NCI-H1436 treated with DMSO at 0.1 percent for 48 hours (cell line): ENCODE measurements around the gene LRRC4B.
"Not testable (repeated sequence)": the region's sequence is repeated elsewhere in the genome, so short reads cannot be mapped to it uniquely, and the experiment has no call there.

Source experiments
- DNase-seq: peaks from one replicate; lab custom pipeline; 2025; lab: John Stamatoyannopoulos, UW

LRRC4B gene, protein sequence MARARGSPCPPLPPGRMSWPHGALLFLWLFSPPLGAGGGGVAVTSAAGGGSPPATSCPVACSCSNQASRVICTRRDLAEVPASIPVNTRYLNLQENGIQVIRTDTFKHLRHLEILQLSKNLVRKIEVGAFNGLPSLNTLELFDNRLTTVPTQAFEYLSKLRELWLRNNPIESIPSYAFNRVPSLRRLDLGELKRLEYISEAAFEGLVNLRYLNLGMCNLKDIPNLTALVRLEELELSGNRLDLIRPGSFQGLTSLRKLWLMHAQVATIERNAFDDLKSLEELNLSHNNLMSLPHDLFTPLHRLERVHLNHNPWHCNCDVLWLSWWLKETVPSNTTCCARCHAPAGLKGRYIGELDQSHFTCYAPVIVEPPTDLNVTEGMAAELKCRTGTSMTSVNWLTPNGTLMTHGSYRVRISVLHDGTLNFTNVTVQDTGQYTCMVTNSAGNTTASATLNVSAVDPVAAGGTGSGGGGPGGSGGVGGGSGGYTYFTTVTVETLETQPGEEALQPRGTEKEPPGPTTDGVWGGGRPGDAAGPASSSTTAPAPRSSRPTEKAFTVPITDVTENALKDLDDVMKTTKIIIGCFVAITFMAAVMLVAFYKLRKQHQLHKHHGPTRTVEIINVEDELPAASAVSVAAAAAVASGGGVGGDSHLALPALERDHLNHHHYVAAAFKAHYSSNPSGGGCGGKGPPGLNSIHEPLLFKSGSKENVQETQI

DNA sequence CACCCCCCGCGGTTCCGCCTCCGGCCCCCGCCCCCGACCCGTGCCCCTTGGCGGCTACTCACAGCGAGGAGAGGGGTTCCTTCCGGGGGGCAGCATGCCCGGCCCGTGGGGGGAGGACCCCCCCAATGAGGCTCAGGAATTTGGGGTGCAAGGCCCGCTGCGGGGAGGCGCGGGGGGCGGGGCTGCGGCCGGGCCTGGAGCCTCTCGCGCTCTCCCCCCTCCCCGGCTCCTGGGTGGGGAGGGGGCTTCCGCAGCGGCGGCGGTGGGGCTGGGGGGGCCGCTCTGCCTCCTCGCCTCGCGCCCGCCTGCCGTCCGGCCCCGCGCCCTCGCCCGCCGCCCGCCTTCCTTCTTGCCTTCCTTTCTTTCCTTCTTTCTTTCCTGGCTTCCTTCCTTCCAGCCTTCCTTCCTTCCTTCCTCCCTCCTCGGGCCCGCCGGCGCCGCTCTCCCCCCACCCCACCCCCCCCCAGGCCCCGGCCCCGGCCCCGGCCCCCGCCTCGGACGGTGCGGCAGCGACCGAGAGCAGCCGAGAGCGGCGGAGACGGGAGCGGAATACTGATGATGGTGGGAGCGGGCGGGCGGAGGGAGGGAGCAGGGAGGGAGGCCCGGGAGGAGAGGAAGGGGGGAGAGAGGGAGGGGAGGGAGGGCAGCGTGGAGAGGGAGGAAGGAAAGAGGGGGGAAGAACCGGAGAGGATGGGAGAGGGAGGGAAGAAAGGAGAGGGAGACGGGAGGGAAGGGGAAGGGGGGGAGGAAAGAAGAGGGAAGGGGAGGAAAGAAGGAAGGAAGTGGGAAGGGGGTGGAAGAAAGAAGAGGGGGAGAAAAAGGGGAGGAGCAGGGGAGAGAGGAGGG lies at the start of gene LRRC4B:
Gene LRRC4B (minus strand): TSS at position 554 of the 846 bp plus-strand sequence. CDS start 19,597 bp downstream, outside the sequence.
- DNase-seq: no peak

DNA sequence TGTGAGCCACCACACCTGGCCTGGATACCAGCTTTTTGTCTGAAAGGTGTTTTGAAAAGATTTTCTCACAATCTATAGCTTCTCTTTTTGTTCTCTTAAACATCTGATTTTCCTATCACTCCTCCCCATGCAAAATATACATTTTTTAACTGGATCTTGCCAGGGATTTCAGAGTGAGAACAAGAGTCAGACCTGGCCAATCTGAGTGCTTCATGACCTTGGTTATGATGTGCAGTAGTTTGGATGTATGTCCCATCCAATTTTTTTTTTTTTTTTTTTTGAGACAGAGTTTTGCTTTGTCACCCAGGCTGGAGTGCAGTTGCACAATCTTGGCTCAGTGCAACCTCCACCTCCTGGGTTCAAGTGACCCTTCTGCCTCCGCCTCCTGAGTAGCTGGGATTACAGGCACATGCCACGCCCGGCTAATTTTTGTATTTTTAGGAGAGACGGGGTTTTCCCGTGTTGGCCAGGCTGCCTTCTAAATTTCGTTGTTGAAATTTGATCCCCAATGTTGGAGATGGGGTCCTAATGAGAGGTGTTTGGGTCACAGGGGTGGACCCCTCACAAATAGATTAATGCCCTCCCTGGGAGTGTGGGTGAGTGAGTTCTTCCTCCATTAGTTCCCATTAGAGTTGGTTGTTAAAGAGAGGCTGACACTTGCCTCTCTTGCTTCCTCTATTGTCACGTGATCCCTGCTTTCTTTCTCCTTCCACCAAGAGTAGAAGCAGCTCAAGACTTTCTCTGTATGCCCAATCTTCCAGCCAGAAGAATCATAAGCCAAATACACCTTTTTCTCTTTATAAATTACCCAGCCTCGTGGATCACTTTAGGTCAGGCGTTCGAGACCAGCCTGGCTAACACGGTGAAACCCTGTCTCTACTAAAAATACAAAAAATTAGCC lies 44.5 kb upstream of the LRRC4B start:
- DNase-seq: not testable (repeated sequence)

DNA sequence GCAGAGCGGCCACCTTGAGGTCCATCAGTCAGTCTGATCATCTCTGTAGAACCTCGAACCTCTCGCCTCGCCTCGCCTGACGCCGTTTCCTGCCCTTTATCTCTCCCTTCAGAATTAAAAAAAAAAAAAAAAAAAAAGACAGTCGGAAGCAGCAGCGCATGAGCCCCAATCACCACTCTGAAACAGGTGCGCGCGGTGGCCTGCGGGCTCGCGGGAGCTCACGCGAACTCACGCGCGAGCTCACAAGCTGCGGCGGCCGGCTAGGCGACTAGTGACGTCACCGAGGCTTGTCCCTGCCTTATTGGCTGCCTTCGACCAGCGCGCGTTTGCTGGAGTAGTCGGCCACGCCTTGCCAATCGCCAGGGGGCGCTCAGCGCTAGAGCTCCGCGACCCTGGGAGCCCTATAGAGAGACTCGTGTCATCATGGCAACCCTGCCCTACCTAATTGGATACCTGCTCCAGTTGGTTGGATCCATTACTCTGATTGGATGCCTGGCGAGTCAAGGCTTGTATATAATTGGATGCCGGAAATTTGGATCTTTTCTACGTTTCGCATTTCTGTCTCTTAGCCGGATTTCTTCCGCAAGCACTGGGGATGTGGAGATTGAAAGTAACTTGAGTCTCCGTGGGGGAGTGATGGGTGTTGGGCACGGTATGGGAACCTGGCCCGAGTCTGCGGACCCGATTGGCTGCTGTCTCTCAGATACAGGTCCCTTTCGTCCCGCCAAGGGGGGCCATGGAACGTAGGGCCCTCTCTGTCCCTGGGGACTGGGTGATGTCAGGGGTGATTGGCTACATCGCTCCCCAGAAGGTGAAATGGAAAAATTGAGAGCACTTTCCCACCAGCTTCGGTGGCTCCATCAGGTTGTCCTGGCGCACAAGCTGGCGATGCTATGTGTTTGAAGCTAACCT lies 39.9 kb upstream of the LRRC4B start:
- DNase-seq: no peak

DNA sequence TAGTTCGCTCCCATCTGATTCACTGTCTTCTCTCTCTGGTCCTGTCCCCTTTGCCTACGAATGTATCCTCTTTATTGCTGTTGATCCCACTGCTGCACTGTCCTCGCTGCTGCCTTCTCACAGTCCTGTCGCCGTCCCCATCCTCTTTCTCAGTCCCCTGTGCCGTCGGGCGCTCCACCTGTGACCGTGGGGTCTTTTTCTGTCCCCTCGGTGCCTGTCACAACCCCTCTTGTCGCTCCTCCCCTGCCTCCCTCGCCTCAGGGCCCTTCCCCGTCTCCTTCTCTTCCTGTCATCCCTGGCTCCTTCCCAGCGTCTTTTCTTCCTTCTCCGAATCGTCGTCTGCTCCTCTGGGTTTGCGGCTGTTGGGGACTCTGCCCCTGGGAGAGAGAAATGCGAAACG lies 39.2 kb upstream of the LRRC4B start:
- no peak for DNase-seq

DNA sequence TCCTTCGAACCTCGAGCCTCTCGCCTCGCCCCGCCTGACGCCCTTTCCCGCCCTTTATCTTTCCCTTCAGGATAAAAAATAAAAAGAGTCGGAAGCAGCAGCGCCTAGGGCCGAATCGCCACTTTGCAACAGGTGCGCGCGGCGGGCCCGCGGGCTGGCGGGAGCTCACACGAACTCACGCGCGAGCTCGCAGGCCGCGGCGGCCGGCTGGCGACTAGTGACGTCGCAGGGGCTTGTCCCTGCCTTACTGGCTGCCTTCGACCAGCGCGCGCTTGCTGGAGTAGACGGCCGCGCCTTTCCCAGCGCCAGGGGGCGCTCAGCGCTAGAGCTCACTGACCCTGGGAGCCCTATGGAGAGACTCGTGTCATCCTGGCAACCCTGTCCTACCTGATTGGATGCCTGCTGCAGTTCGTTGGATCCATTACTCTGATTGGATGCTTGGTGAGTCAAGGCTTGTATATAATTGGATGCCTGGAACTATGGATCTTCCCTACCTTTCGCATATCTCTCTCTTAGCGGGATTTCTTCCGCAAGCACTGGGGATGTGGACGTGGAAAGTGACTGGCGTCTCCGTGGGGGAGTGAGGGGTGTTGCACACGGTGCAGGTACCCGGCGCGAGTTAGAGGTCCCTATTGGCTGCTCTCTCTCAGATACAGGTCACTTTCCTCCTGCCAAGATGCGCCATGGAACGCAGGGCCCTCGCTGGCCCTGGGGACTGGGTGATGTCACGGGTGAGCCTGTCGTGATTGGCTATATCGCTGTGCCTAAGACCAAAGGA lies 38.0 kb upstream of the LRRC4B start:
- DNase-seq: not testable (repeated sequence)

DNA sequence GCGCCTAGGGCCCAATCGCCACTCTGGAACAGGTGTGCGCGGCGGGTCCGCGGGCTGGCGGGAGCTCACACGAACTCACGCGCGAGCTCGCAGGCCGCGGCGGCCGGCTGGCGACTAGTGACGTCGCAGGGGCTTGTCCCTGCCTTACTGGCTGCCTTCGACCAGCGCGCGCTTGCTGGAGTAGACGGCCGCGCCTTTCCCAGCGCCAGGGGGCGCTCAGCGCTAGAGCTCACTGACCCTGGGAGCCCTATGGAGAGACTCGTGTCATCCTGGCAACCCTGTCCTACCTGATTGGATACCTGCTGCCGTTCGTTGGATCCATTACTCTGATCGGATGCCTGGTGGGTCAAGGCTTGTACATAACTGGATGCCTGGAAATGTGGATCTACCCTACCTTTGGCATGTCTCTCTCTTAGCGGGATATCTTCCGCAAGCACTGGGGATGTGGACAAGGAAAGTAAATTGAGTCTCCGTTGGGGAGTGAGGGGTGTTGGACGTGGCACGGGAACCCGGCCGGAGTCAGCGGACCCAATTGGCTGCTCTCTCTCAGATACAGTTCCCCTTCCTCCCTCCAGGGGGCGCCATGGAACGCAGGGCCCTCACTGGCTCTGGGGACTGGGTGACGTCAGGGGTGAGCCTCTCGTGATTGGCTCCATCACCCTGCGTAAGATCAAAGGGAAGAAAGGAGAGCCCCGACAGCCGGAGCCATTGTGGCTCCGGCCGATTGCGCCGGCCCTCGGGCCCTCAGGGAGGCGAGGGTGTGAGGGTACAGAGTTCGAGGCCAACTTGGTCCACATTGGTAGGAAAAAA lies 36.2 kb upstream of the LRRC4B start:
- not testable (repeated sequence) for DNase-seq

DNA sequence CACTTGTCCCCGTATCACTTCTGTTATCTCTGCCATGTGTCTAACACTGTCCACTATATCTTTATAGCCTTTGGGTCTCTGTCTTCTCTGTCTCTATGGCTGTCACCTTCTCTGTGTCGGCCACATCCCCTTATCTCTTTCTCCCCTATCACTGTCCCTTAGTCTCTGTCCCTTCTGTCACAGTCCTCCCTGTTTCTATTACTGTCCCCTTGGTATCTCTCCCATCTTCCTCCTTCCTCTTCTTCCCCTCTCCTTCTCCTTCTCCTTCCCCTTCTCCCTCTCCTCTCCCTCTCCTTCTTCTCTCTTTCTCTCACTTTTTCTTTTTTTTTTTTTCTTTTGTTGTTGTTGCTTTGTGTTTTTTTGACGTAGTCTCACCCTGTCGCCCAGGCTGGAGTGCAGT lies 34.7 kb upstream of the LRRC4B start:
- DNase-seq: no peak

DNA sequence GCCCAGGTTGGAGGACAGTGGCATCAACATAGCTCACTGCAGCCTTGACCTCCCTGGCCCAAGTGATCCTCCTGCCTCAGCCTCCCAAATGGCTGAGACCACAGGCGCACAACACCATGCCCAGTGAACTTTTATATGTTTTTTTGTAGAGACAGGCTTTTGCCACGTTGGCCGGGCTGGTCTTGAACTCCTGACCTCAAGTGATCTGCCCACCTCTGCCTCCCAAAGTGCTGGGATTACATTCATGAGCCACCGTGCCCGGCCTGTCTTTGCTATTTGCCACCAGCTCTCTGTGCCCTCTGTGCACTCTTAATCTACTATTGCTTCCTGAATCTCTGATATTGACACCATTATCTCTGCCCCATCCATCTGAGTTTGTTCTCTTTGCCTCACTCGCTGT lies 34.3 kb upstream of the LRRC4B start:
- no peak for DNase-seq

DNA sequence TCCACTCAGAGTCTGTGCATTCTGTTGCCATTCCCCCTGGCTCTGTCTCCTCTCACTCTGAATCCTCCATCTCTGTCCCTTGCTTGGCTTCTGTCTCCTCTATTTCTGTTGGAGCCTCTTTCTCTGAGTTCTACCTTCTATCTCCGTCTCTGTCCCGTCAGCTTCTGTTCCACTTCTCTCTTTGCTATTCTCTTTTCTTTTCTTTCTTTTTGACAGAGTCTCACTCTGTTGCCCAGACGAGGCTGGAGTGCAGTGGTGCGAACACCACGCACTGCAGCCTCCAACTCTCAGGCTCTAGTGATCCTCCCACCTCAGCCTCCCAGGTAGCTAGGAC lies 33.8 kb upstream of the LRRC4B start:
- no peak for DNase-seq

DNA sequence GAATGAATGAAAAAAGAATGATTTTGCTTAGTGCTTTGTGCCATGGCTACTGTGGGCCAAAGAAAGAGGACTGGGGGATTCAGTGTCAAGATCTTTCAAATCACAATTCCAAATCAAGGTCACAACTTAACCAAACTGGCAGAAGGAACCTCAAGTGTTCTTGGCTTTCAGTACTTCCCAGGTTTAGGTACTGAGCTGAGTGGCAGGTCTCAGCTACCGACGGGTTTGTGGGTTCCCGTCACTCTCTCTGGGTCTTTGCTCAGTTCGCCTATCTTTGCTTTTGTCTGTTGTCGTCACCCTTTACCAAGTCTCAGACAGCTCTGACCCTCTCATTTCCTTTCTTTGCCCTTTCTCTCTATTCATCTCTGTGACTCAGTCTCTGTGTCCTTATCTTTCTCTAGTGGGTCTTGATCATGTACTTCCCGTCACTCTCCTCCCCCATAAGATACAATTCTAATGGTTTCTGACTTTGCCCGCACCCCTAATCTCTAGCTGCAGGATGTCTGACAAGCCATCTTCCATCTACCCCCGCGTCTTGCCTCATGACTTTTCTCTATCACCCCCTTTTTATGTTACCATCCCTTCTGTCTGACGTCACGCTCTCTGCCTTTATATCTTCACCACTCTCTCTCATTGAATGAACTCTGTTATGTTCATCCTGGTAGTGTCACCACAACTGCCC lies 33.3 kb upstream of the LRRC4B start:
- DNase-seq: no peak

DNA sequence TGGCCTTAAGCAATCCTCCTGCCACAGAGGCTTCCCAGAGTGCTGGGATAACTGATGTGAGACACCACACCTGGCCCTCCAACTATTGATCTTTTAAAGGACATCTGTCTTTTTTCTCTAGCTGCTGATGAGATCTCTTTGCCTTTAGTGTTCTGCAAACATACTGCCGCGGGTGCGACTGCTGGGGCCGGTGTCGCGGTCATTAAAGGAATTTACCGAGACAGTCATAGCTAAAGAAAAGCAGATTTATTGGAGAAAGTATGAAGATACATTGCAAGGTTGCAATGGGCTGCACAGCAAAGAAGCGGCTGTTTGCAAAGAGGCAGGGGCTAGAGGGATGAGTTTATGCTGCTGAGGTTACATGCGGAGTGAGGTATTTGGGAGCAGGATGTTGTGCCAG lies 31.2 kb upstream of the LRRC4B start:
- DNase-seq: no peak

DNA sequence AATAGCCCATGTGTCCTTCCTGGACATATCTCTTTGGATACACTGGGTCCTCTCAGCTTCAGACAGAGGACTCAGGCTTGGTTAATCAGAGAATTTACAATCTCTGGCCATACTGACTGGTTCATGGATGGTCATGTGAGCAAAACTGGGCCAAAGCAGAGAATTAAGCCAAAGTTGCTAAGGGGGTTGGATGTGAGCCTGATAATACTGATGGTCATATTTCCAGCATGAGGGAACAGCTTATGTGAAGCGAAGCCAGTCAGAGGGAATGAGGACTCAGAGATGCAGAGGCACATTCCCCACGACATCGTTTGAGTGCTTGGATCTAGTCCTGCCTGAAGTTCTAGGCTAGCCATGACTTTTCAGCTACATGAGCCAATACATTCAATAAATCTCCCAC lies 22.0 kb upstream of the LRRC4B start:
- DNase-seq: no peak

DNA sequence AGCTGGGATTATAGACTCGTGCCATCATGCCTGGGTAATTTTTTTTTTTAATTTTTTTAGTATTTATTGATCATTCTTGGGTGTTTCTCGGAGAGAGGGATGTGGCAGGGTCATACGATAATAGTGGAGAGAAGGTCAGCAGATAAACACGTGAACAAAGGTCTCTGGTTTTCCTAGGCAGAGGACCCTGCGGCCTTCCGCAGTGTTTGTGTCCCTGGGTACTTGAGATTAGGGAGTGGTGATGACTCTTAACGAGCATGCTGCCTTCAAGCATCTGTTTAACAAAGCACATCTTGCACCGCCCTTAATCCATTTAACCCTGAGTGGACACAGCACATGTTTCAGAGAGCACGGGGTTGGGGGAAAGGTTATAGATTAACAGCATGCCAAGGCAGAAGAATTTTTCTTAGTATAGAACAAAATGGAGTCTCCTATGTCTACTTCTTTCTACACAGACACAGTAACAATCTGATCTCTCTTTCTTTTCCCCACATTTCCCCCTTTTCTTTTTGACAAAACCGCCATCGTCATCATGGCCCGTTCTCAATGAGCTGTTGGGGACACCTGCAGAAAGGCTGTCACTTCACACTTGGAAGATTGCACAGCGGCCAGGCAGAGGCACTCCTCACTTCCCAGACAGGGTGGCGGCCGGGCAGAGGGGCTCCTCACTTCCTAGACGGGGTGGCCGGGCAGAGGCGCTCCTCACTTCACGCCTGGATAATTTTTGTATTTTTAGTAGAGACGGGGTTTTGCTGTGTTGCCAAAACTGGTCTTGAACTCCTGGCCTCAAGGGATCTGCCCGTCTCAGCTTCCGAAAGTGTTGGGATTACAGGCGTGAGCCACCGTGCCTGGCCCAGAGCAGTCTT lies 13.8 kb upstream of the LRRC4B start:
- DNase-seq: not testable (repeated sequence)

DNA sequence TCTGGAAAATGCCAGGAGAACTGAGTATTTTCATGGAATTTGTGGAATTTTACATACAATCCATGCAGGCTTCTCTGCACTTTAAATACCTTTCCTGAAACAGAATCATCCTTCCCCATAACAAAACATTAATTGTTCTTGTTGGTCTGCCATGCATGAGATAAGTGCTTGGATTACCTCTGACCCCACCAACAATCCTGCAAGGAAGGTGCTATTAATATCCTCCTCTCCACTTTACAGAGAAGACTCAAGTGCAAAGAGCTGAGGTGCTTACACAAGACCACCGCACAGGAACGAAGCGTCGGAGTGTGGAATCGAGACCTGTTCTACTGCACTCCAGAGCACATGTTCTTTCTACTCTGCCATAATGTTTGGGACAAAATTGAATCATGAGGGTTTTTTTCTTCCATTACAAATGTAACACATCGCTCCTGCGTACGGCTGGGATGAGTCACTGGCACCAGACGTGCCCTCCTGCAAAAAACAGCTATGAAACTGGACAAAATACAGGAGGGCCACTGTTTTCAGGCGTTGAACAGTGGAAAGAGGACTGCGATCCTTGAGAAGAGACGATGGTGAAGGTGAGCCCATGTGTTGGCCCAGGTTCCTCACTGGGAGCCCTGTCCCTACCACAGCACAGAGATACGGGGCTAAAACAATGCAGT lies 12.9 kb upstream of the LRRC4B start:
- no peak for DNase-seq

DNA sequence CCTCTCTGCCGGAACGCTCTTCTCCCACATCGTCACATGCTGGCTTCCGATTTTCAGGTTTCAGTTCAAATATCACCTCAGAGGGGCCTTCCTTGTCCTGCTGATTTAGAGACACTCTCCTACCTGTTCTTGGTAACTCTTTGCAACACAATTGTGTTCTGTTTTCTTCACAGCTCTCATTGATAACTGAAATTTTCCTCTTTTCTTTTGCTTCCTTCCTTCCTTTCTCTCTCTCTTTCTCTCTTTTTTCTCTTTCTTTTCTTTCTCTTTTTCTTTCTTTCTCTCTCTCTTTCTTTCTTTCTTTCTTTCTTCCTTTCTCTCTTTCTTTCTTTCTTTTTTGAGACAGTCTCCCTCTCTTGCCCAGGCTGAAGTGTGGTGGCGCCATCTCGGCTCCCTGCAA lies 12.0 kb upstream of the LRRC4B start:
- DNase-seq: no peak

DNA sequence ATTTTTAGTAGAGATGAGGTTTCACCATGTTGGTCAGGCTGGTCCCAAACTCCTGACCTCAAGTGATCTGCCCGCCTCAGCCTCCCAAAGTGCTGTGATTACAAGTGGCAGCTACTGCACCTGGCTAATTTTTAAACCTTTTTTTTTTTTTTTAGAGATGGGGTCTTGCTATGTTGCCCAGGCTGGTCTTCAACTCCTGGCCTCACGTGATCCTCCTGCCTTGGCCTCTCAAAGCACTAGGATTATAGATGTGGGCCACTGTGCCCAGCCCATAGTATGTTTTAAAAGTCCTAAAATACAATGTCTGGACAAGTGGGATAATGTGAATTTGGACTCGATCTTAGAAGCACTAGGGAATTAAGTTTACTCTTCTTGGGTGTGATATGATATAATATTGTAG lies 8.5 kb upstream of the LRRC4B start:
- not testable (repeated sequence) for DNase-seq
